Osteoblast (primary cell): Measurements from ENCODE around the gene BZW2. TPM values are rescaled to one million over a fixed set of nuclear protein-coding genes. Genes with fewer than 3 reads are reported as not detected.

ENCODE experiments used
- DNase-seq: peaks from one replicate; pipeline ENCODE4 v3.0.0; 2011; ENCODE audit warnings: low spot score, mixed read lengths; ENCODE audit not compliant: insufficient read length; ENCODE audit errors: missing footprints
- H2AFZ ChIP-seq: 2 replicates; pipeline ENCODE4 v1.6.0; 2011; ENCODE audit warnings: mild to moderate bottlenecking, low read length
- H3K27ac ChIP-seq: 2 replicates; pipeline ENCODE4 v1.5.1; 2011; ENCODE audit warnings: mild to moderate bottlenecking, low read depth, low read length, moderate library complexity
- H3K27me3 ChIP-seq: 2 replicates; pipeline ENCODE4 v1.6.0; 2012; ENCODE audit warnings: mild to moderate bottlenecking, control low read depth, inconsistent platforms, low read length, moderate library complexity; ENCODE audit not compliant: insufficient read depth
- H3K36me3 ChIP-seq: 2 replicates; pipeline ENCODE4 v1.5.1; 2011; ENCODE audit warnings: mild to moderate bottlenecking, low read length, control low read depth, moderate library complexity; ENCODE audit not compliant: insufficient read depth
- H3K4me1 ChIP-seq: 2 replicates; pipeline ENCODE4 v1.5.1; 2011; ENCODE audit warnings: mild to moderate bottlenecking, low read length, control low read depth, moderate library complexity; ENCODE audit not compliant: insufficient read depth
- H3K4me2 ChIP-seq: 2 replicates; pipeline ENCODE4 v1.6.0; 2011; ENCODE audit warnings: mild to moderate bottlenecking, low read length; ENCODE audit not compliant: insufficient read depth
- H3K4me3 ChIP-seq: fragments of 200-600 bp; sonication (generic); 3 replicates; pipeline ENCODE4 v1.5.1; 2012; ENCODE audit warnings: mild to moderate bottlenecking, low read length, inconsistent platforms; ENCODE audit not compliant: insufficient read depth
- H3K79me2 ChIP-seq: 2 replicates; pipeline ENCODE4 v1.6.0; 2012; ENCODE audit warnings: mild to moderate bottlenecking, low read length, control low read depth, inconsistent platforms; ENCODE audit not compliant: insufficient read depth
- H3K9me3 ChIP-seq: 2 replicates; pipeline ENCODE4 v1.5.1; 2011; ENCODE audit warnings: low read depth, low read length, control low read depth
- H4K20me1 ChIP-seq: 2 replicates; pipeline ENCODE4 v1.6.0; 2012; ENCODE audit warnings: mild to moderate bottlenecking, low read length, control low read depth; ENCODE audit not compliant: insufficient read depth
- total RNA-seq: library from RNA; depleted of rRNA; stranded (reverse); fragments of >200 nt; gene quantifications from 2 replicates; pipeline ENCODE4 v1.2.3, GENCODE V29; 2012
- TF ChIP-seq, protein P1 (sequence below): IDR thresholded peaks from 2 replicates; pipeline ENCODE4 v1.5.1; 2011; ENCODE audit warnings: mild to moderate bottlenecking, low read depth, low read length, moderate library complexity; ENCODE audit errors: extremely low read depth

Gene BZW2
- total RNA-seq, 1 donor = 52.8 TPM

DNA sequence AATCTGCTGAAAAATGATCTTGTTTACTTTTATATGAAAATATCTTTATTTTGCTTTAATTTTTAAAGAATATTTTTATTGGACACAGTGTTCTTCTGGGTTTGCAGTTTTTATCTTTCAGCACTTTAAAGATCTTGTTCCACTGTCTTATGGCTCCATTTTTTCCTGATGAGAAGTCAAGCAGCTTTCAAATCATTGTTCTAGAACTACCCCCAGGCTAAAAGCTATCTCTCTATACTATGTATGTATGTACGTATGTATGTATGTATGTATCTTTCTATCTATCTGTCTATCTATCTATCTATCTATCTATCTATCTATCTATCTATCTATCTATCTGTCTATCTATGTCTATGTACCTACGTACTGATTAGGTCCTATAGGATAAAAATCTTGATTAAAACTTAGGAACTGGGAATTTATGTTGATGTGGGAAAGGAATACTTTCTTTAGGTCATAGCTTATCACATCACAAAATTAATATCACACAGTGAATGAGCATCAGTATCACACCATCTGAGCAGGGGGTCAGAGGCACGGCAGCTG, 72.2 kb downstream of the BZW2 start:
- Histone ChIP-seq H3K27me3 (no peaks in the 10 kb centered on the region), H3K4me2 (no peak overlapping the region), H2AFZ (no peak overlapping the region), H3K4me3 (no peak overlapping the region), H3K27ac (no peak overlapping the region), H3K36me3 (no peaks in the 10 kb centered on the region), H4K20me1 (no peaks in the 10 kb centered on the region), H3K4me1 (peaks cover 8% of the 10 kb centered on the region), H3K79me2 (no peaks in the 10 kb centered on the region), H3K9me3 (no peaks in the 10 kb centered on the region)
- TF ChIP-seq, protein P1, sequence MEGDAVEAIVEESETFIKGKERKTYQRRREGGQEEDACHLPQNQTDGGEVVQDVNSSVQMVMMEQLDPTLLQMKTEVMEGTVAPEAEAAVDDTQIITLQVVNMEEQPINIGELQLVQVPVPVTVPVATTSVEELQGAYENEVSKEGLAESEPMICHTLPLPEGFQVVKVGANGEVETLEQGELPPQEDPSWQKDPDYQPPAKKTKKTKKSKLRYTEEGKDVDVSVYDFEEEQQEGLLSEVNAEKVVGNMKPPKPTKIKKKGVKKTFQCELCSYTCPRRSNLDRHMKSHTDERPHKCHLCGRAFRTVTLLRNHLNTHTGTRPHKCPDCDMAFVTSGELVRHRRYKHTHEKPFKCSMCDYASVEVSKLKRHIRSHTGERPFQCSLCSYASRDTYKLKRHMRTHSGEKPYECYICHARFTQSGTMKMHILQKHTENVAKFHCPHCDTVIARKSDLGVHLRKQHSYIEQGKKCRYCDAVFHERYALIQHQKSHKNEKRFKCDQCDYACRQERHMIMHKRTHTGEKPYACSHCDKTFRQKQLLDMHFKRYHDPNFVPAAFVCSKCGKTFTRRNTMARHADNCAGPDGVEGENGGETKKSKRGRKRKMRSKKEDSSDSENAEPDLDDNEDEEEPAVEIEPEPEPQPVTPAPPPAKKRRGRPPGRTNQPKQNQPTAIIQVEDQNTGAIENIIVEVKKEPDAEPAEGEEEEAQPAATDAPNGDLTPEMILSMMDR = no peak
- DNase-seq = no peak

DNA sequence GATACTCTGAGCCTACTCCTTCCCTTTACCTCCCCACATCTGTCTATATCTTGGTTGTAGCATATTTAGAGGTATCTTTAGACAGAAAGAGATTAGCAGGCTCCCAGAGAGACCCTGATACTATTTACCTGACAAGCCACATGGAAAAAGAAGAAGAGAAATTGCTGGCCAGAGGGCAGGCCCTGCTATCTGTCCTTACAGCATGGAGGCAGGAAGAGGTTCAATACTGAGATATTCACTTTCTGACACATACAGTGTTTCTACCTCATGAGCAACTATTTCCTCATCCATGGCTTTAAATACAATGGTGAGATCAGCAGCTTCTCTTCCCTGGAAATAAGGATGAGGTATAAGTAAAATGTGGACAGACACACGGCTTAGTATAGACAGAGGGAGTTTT, 73.7 kb downstream of the BZW2 start:
- Histone ChIP-seq H3K4me2 (no peak overlapping the region), H3K27ac (no peak overlapping the region), H3K27me3 (no peaks in the 10 kb centered on the region), H3K4me1 (peaks cover 2% of the 10 kb centered on the region), H3K9me3 (no peaks in the 10 kb centered on the region), H3K4me3 (no peak overlapping the region), H3K36me3 (no peaks in the 10 kb centered on the region), H3K79me2 (no peaks in the 10 kb centered on the region), H2AFZ (no peak overlapping the region), H4K20me1 (no peaks in the 10 kb centered on the region)
- no peak for DNase-seq
- TF ChIP-seq, protein P1 = no peak

DNA sequence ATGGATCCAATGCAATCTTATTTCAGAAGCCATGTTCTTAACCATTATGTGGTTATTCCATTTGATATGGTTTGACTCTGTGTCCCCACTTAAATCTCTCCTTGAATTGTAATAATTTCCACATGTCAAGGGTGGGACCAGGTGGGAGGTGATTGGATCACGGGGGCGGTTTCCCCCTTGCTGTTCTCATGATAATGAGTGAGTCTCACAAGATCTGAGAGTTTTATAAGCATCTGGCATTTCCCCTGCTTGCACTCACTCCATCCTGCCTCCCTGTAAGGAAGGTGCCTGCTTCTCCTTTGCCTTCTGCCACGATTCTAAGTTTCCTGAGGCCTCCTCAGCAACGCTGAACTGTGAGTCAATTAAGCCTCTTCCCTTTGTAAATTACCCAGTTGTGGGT, 75.6 kb downstream of the BZW2 start:
- no peaks in the 10 kb centered on the region for H3K27me3 ChIP-seq

DNA sequence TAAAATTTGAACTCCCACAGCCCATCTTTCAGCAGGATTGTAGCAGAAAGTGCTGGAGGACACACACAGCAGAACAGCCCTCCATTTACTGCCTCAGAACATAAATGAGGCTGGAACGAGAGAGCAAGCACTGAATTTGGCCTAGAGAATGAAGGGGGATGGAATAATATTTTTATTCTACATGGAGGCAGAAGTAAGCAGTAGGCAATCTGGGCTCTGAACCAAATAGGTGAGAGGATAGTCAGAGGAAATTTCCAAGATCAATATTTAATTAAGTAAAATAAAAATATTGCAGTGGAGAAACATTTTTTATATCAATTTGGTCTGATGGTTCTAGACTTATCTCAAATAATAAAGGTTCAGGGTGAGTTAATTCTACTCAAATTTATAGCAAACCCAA, 78.4 kb downstream of the BZW2 start:
- Histone ChIP-seq H4K20me1 (no peaks in the 10 kb centered on the region), H3K27ac (no peak overlapping the region), H3K36me3 (no peaks in the 10 kb centered on the region), H3K9me3 (no peaks in the 10 kb centered on the region), H3K4me1 (no peaks in the 10 kb centered on the region), H2AFZ (peak overlapping the region; percentile 6), H3K79me2 (no peaks in the 10 kb centered on the region), H3K27me3 (no peaks in the 10 kb centered on the region), H3K4me3 (no peak overlapping the region), H3K4me2 (no peak overlapping the region)
- no peak for DNase-seq
- TF ChIP-seq, protein P1 = no peak

More for the DNA sequence above, 75.6 kb downstream of the BZW2 start:
- H2AFZ ChIP-seq = no peak overlapping the region
- H3K27ac ChIP-seq = no peak overlapping the region
- no peak overlapping the region for H3K4me3 ChIP-seq
- H3K36me3 ChIP-seq = no peaks in the 10 kb centered on the region
- no peaks in the 10 kb centered on the region for H4K20me1 ChIP-seq
- TF ChIP-seq, protein P1 = no peak
- no peak overlapping the region for H3K4me2 ChIP-seq
- H3K4me1 ChIP-seq = peaks cover 2% of the 10 kb centered on the region
- no peaks in the 10 kb centered on the region for H3K79me2 ChIP-seq
- DNase-seq = no peak
- H3K9me3 ChIP-seq = no peaks in the 10 kb centered on the region
